HG03097 (cell line): ENCODE measurements around the gene HSPA4.
"Not testable (repeated sequence)": the region's sequence is repeated elsewhere in the genome, so short reads cannot be mapped to it uniquely, and the experiment has no call there.

Experiments used
- ATAC-seq: cut with Tn5 transposase; IDR thresholded peaks from one replicate; pipeline ENCODE4 v1.9.1; 2021; ENCODE audit not compliant: unreplicated experiment, low FRiP score

The HSPA4 gene

DNA sequence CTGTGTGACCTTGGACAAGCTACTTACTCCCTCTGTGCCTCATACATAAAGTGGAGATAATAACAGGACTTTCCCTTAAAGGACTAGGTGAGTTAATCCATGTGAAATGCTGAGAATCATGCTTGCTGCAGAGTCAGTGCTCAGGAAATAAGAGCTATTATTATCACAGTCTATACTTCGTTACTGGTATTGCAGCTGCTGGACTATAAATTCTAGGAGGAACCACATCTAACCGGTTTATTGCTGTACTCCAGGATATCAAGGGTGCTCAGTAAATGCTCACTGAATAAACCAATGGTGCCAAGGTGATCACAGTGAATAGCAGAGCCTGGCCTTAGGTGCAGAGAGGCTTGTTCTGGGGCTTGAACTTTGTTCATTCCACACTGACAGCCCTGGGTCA, 69.3 kb downstream of the HSPA4 start:
- no peak for ATAC-seq

DNA sequence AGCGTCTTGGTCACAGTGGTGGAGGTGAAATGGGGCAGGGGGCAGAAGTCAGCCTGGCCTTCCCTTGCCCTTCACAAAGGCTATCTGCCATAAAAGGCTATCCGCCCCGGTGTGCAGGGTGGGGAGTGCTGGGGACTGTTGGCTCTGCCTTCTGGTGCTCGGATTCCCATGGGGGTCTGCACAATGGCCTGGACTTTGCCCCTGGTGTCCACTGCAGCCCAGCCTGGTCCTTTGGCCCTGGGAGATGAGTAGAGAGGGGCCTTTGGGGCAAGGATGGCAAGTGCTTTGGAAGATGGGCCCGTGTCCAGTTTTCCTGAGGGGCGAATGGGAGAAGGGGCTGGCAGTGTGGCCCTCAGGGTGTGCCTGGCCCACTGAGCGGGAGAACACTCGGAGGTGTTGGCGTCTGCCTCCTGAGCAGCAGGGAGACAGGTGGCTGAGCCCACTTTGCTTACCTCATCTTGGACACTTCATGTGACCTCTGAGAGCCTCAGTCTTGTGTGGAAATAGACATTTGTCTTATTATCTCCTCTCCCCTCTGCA, 69.9 kb downstream of the HSPA4 start:
- ATAC-seq, result no peak

DNA sequence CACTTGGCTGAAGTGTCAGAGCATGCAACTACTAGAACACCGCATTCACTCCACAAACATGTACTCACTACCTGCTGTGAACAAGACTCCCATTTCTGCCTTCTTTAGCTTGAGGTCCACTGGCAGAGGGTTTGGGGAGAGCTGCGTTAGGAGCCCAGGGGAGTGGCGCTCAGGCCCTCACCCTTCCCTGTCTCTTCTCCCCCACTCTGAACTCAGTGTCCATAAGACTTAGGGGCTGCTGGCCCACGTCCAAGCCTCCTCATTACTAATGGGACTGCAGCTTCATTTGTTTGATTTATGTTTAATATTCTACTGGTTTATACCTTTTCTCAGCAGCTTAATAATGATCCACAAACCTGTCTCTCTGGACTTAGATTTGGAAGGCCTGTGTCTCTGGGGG, 70.9 kb downstream of the HSPA4 start:
- ATAC-seq, result no peak

DNA sequence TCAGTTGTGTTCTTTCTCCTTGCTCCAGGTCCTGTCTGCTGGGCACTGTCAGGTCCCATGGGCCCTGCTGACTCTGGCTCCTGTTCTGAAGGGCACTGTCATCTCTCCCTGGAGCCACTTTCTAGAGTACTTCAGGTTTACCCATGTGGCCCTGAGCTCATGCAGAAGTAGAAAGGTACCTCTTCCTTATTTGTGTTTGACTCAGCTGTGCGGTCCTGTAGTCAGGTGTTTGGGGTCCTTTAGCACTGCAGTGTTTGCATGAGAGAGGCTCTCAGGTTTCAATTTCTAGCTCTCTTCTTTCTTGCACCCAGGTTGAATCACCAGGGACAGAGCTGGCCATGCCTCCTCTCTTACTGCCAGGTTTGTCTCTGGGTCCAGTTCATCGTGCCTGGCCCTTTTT, 71.5 kb downstream of the HSPA4 start:
- ATAC-seq, result no peak

DNA sequence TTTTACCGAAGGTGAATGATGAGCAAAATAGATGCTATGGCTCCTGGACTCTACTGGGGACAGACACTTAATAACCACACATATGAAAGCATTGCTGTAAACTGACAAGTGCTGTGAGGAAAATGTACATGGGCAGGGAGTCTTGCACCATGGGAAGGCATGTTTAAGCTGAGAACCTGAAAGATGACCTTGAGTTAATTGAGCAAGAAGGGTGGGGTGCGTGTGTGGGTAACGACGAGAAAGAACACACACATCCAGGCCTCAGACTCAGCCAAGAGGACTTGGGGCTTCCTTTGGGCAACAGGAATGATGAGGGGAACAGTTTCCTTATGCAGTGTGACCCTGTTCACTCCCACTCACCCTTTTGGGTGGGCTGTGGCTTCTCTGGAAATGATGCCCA, 73.1 kb downstream of the HSPA4 start:
- ATAC-seq, result no peak

DNA sequence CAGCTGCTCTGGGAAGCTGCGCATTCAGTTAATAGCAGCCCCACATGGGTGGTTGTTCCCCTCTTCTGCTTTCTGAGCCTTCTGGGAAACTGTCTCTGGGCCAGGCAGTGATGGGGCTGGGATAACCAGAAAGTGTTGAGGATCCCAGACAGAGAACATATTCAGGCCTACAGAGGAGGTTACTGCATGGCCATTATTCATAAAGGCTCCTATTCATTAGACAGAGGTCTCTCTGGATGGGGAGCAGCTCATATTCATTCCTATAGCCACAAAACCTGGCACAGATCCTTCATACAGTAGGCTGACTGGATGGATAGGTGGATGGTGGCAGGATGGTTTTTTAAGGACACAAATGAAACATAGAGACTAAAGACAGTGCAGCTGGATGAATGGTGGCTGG, 76.3 kb downstream of the HSPA4 start:
- no peak for ATAC-seq

DNA sequence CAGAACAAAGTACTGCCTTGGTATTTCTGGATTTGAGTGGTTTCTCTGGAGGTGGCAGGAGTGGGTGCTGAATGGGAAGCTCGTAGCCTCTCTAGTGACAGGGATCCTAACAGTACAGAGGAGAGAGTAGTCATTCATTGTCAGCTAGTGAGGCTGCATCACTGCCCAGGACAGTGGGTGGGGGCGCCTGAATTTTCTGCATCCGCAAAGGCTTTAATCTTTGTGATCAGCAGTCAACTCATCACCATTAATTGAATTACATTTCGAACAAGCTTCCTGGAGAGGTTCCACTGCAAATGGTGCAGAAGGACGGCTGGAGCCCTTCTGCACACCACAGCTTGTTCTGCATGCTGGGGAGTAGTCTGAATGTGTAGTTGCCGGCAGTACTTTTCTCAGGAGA, 77.5 kb downstream of the HSPA4 start:
- ATAC-seq, result no peak

DNA sequence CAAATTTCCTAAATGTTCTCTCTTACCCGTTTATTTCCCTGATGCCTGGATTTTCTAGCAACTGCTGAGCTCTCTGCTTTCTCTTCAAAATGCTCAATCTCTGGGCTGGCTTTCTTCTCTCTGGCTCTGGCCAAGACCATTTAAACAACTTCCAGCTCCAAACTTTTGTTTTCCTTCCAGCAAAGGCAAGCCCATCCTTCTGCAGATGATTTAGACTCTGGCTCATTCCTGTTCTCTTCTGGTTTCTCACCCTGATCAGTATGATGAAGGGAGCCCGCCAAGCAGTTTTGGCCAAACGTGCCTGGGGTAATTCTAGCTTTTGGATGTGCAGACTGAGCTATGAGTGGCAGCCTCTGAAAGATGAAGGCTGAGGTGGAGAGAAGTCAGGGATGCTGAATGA, 78.1 kb downstream of the HSPA4 start:
- ATAC-seq, result no peak

DNA sequence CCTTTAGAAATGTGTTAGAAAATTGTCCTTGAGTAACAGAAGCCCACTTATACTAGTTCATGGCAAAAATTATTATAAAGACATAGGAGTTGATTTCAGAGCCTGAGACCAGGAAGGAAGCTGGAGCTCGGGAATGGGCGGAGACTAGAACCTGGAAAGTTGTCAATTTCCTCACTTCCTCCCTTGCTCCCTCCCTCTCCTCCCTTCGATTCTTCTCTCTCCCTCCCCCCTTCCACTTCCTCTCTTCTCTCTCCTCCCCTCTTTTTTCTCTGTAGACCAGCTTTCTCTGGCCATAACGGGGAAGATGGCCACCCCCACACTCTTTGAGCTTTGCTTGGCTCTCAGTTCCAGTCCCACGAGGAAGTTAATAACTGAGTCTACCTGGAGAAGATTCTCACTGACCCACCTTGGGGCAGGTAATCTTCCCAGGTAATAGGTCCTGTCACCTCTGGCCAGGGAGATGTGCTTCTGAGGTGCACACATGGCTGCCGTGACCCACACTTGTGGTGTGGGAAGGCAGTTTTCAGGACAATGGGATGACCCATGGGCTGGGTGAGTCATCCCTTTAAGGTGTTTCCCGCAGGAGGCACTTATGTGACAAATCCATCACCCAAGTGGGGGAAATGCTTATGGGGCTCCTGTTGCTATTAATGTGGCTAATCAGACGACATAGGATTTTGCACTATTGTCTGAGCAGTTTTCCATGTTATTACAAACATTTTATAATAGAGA, 78.7 kb downstream of the HSPA4 start:
- no peak for ATAC-seq

DNA sequence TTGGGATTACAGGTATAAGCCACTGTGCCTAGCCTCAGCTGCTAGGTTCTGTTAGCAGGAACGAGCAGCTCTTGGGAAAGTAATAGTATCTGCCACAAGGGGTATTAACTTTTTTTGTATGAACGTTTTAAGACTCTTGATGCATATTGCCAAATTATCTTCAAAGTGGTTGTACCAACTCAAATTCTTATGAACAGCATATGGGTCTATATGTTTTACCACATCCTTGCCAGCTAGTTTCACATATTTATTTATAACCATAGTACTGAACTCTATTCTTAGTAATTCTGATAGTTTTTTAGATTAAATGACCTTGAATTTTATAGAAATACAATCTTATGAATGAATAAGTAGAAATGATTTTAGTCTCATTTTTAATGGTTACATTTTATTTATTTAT, 80.9 kb downstream of the HSPA4 start:
- ATAC-seq, result no peak

DNA sequence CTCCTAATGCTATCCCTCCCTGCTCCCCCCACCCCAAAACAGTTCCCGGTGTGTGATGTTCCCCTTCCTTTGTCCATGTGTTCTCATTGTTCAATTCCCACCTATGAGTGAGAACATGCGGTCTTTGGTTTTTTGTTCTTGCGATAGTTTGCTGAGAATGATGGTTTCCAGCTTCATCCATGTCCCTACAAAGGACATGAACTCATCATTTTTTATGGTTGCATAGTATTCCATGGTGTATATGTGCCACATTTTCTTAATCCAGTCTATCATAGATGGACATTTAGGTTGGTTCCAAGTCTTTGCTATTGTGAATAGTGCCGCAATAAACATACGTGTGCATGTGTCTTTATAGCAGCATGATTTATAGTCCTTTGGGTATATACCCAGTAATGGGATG, 81.4 kb downstream of the HSPA4 start:
- ATAC-seq, result not testable (repeated sequence)

DNA sequence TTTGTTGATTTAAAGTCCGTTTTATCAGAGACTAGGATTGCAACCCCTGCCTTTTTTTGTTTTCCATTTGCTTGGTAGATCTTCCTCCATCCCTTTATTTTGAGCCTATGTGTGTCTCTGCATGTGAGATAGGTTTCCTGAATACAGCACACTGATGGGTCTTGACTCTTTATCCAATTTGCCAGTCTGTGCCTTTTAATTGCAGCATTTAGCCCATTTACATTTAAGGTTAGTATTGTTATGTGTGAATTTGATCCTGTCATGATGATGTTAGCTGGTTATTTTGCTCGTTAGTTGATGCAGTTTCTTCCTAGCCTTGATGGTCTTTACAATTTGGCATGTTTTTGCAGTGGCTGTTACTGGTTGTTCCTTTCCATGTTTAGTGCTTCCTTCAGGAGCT, 85.1 kb downstream of the HSPA4 start:
- not testable (repeated sequence) for ATAC-seq

DNA sequence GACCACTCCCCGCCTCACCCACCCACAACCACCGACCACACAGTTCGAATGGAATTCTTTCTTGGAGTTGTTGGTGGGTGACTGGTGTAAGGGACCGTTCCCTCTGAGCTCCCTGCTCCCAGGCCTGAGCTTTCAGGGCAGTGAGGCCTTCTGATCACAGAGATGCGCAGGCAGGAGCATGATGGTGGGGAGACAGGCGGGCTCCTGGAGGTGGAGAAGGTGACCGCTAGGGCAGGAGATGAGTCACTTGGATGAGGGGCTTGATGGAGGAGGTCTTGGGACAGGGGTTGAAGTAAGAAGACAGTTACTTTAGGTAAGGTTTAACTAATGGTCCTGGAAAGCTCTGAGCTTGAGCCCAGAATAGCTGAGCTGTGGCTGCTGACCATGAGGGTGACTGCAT, 88.5 kb downstream of the HSPA4 start:
- ATAC-seq, result no peak

DNA sequence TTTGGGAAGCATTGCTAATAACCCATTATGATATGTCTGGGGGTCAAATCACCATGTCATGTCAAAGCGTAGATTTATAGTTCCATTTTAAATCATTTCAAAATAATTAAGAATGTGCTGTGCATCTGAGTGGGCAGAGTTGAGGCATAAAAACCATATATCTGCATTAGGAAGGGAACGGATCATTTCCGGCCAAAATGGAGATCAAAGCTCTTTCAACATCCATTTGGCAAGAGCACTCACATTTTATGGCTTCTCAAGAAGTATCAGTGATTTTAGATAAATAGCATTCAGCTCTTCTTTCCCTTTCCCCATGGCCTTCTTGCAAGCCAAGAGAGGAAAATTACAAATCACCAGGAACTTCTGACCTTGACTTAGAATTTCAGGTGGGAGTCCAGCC, 89.9 kb downstream of the HSPA4 start:
- no peak for ATAC-seq

DNA sequence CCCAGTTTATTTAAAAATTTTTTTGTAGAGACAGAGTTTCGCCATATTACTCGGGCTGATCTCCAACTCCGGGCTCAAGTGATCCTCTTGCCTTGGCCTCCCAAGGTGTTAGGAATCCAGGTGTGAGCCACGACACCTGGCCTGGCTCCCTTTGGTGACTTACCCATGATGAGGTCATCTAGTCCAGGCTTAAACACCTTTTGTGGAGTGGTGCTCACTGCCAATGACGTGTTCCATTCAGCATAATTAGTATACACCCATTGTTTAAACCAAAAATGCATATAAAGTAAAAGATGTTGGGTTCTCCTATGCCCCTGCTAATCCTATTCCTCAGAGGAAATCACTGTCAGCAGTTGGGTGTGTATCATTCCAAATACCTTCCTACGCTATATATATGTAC, 91.0 kb downstream of the HSPA4 start:
- ATAC-seq, result no peak

DNA sequence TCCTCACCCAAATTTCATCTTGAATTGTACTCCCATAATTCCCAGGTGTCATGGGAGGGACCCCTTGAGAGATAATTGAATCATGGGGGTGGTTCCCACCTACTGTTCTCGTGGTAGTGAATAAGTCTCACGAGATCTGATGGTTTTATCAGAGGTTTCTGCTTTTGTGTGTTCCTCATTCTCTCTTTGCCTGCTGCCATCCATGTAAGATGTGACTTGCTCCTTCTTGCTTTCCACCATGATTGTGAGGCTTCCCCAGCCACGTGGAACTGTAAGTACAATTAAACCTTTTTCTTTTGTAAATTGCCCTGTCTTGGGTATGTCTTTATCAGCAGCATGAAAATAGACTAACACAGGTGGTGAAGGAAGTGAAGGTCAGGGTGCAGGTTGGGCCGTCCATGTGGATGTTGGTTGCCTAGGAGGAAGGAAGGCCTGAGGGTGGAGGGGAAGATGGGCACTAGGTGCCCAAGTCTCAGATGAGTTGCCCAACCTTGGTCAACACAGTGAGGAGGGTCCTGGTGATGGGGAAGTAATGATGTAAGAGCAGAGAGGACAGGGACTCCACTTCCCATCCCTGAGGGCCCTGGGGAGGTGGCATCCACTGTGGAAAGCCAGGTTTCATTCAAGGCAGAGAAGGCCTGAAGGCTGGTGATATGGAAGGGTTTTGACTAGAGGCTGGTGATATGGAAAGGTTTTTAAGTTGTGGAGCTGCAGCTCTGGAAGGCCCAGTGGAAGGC, 92.6 kb downstream of the HSPA4 start:
- ATAC-seq, result no peak

DNA sequence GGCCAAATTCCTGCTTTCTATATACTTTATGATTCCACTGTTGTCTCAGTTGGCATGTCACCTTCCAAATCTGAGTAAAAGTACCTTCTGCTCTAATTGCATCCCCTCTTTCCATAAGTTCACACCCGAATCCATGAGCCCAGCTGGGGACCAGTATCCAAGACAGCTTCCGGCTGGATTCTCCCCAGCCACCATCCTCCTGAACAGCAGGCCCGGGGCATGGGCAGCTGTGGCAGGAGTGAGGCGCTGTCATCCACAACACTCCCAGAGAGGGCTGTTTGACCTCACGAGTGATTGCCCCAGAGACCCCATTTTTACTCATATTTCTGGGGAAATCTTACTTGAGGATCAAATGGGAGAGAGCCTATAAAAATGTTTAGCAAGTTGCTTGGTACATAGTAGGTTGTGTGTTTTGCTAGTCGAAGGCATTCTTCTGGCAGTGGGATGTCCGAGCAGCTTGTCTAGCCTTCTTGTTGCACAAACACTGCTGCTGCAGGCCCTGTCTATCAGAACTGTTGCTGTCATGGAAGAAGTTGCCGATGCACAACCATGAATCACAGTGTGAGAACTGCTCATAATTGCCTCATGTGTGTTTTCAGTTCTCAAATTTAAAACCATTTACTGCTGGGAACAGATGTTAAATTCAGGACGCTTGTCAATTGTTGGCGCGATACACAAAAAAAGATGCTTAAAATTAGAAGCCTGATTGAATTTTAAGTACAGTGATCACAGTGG, 93.8 kb downstream of the HSPA4 start:
- ATAC-seq, result no peak

DNA sequence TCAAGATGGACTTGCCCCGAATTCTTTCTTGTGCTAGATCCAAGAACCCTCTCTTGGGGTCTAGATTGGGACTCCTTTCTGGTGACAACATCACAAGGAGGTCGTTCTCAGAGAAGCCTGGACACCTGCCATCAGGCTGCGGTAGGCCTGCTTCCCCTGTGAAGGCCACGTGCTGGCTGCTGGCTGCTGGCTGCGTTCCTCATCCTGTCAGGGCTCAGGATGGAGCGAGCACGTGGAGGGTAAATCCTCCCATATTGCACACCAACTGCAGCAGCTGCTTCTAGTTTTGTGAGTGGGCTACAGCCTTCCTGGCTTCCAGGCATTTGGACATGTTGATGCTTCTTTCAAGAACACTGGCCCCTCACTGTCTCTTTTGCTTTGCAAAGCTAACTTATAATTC, 95.6 kb downstream of the HSPA4 start:
- ATAC-seq, result no peak

DNA sequence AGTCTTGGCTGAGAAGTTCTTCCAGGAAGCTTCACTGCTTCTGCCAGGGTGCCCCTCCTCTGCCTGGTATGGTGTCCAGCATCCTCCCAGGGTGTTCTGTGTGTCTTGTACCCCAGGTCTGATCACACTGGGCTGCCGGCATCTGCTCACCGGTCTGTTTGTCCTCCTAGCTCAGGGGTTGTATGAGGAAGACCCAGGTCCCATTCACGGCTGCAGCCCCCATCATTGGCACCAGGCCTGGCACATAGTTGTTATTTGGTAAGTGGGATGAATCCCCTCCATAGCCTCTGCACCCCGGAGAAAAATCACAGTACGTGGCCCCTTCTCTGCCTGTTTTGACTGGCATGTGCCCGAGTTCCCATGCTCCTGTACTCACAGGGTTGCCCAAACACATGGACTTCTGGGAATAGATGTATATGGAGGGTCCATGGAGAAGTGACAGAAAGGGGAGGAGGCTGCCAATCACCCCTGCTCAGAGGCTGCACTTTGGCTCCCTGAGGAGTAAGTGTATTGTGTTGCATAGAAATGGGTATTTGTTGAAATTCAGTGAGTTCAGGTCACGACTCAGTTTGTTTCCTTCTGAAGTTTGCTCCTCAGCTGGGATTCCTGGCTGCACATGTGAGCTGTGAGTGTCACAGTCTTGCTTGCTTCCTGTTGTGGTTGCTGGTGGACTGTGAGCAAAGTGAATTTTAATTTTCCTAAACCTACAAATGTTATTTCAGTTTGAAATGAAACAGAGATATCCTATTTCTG, 96.2 kb downstream of the HSPA4 start:
- no peak for ATAC-seq

DNA sequence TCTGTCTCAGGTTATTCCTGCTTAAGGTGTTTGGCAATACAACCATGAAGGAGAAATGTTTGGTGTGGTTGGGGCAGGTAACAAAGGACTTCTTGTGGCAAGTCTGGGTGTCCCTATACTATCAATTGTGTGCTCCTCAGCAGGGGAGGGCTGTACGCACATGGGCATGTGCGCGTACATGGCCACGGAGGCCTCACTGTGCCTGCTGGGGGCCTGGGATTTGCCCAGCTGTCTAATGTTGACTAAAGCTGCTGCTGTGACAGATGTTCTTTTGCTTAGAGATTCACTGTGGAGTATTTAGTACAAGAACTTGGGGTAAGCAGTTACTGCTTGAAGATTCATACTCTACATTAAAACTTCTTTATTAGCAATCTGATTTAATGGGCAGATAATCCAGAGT, 97.5 kb downstream of the HSPA4 start:
- no peak for ATAC-seq
